HG02571 (cell line): Measurements from ENCODE around the gene MSH4.
"Not testable (repeated sequence)": the region's sequence is repeated elsewhere in the genome, so short reads cannot be mapped to it uniquely, and the experiment has no call there.

ENCODE experiments used
- ATAC-seq: cut with Tn5 transposase; IDR thresholded peaks from one replicate; pipeline ENCODE4 v1.9.1; 2021; ENCODE audit warnings: mild to moderate bottlenecking, moderate library complexity; ENCODE audit not compliant: unreplicated experiment

MSH4 gene

GRCh38 chr1:75796376-75797272, at the start of gene MSH4:
MSH4 (plus strand) TSS chr1:75796882; CDS start chr1:75796986, 104 bp downstream.
- ATAC-seq, result no peak

GRCh38 chr1:75757210-75757609, 39.5 kb upstream of the MSH4 start:
- ATAC-seq, result not testable (repeated sequence)

- not testable (repeated sequence) for ATAC-seq
Observed at GRCh38 chr1:75758543-75758942, 38.1 kb upstream of the MSH4 start.

GRCh38 chr1:75764057-75764655, 32.5 kb upstream of the MSH4 start:
- ATAC-seq, result no peak

GRCh38 chr1:75765697-75766355, 30.9 kb upstream of the MSH4 start:
- ATAC-seq, result no peak

GRCh38 chr1:75768016-75768415, 28.7 kb upstream of the MSH4 start:
- ATAC-seq, result no peak

GRCh38 chr1:75770761-75771160, 25.9 kb upstream of the MSH4 start:
- no peak for ATAC-seq

GRCh38 chr1:75771978-75772377, 24.7 kb upstream of the MSH4 start:
- no peak for ATAC-seq

- ATAC-seq, result not testable (repeated sequence)
Observed at GRCh38 chr1:75777812-75778211, 18.9 kb upstream of the MSH4 start.

- not testable (repeated sequence) for ATAC-seq
Observed at GRCh38 chr1:75778694-75779093, 18.0 kb upstream of the MSH4 start.

- not testable (repeated sequence) for ATAC-seq
Observed at GRCh38 chr1:75780183-75780582, 16.5 kb upstream of the MSH4 start.

- not testable (repeated sequence) for ATAC-seq
Observed at GRCh38 chr1:75783920-75784319, 12.8 kb upstream of the MSH4 start.

GRCh38 chr1:75785320-75785982, 11.2 kb upstream of the MSH4 start:
- peak; percentile 16 for ATAC-seq

GRCh38 chr1:75785983-75786853, 10.5 kb upstream of the MSH4 start, which contains the start of gene RABGGTB:
RABGGTB (plus strand) TSS chr1:75786256; CDS start chr1:75786272, 16 bp downstream.
- peak; percentile 67 for ATAC-seq

- ATAC-seq, result no peak
Observed at GRCh38 chr1:75786901-75787493, 9.7 kb upstream of the MSH4 start.

- ATAC-seq, result no peak
Observed at GRCh38 chr1:75787524-75787923, 9.2 kb upstream of the MSH4 start.

GRCh38 chr1:75789988-75790387, 6.7 kb upstream of the MSH4 start:
- ATAC-seq, result no peak

GRCh38 chr1:75791022-75791421, 5.7 kb upstream of the MSH4 start:
- no peak for ATAC-seq

GRCh38 chr1:75792091-75792490, 4.6 kb upstream of the MSH4 start:
- ATAC-seq, result no peak

GRCh38 chr1:75794382-75794781, 2.3 kb upstream of the MSH4 start:
- ATAC-seq, result no peak
